ENCODE results near the gene FEM1A. TPM values are rescaled to one million over a fixed set of nuclear protein-coding genes. Genes with fewer than 3 reads are reported as not detected.

FEM1A gene
- polyA plus RNA-seq, 1 of the 3 experiments (the other 2 are of a cell fraction): 4.8 TPM

DNA sequence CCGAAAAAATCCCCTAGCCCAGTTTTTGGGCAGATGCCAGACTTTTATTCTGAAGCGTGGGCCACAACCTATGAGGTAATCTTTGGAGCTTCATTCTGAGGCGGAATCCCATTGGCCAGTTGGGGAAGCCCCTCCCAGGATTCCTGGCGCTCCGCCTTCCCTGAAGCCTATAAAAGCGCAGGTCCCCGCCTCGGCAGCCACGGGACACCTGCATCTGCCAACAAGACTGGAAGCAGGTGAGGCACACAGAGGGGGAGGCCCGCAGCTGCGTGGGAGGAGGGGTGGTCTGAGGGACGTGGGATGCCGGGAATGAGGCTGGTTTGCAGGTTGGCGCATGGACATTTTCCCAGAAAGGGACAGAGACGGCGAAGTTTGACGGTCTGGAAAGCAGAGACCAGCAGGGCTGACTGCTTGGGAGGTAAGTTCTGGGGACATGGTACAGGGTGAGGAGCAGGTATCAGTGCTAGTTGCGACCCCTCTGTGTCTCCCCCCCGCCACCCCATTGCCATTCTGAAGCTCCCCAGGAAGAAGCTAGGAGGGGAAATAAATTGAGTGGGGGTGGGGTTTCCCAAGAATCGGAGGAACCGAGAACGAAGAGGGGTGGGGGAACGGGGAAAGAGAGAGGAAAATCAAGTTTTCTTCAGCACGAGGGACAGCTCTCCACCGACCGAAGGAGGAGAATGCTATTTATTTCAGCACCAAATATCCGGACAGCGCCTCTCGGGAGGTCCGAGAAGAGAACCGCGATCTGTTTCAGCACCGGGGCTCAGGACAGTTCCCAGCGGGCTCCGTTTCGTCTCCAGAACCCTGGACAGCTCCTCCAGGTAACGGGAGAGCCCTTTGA lies 22.4 kb upstream of the FEM1A start:
- Histone ChIP-seq H4K20me1 (ENCODE audit: insufficient read depth) (peaks cover 5% of the 10 kb centered on the region; the same call in 1 of the 2 replicates), H3K36me3 (replicated peaks in 1 of 2; ENCODE audit: control insufficient read depth in 1 of 2, insufficient read depth in 2 of 2, low read length in 1 of 2) (no peaks in the 10 kb centered on the region), H3K4me2 (no peak overlapping the region), H3K27me3 (ENCODE audit: insufficient read depth) (no peaks in the 10 kb centered on the region), H2AFZ (ENCODE audit: low read depth) (no peak overlapping the region), H3K27ac (ENCODE audit: low read depth in 2 of 2, low read length in 1 of 2) (peak overlapping the region in 1 of 2 experiments; percentile 36; a peak in 1 of 4 replicates), H3K79me2 (ENCODE audit: insufficient read depth) (no peaks in the 10 kb centered on the region), H3K9me2 (no peaks in the 10 kb centered on the region), H3K4me1 (ENCODE audit: control insufficient read depth in 1 of 2, insufficient read depth in 2 of 2, low read depth in 1 of 2, low read length in 1 of 2) (peaks cover 0 to 18% of the 10 kb centered on the region in 2 experiments; a peak in 1 of 4 replicates), H3K9ac (no peak overlapping the region), H3K4me3 (ENCODE audit: low read depth in 2 of 2, low read length in 1 of 2) (peak overlapping the region in 1 of 2 experiments; percentile 41; a peak in 2 of 4 replicates), H3F3A (replicated peaks; ENCODE audit: insufficient read depth) (peaks cover 15% of the 10 kb centered on the region), H3K9me3 (no peaks in the 10 kb centered on the region)
- WGBS (ENCODE audit: low lambda C conversion rate): 2% methylated on average over 29 of the region's 37 CpGs
- TF ChIP-seq SIN3A (IDR thresholded peaks at IDR 0.05; ENCODE audit: borderline replicate concordance, low read depth, low read length) (peak; percentile 99), MAX (IDR thresholded peaks at IDR 0.05; ENCODE audit: low read depth) (peak; percentile 58; the same call in 1 of the 2 replicates), TAF1 (IDR thresholded peaks at IDR 0.05; ENCODE audit: borderline replicate concordance, low read depth, low read length) (no peak), MXI1 (IDR thresholded peaks at IDR 0.05; ENCODE audit: low read depth, low read length) (peak; percentile 71; the same call in 1 of the 2 replicates), POLR2AphosphoS5 (IDR thresholded peaks at IDR 0.05; ENCODE audit: low read depth, low read length) (peak; percentile 63), CTCF (IDR thresholded peaks at IDR 0.05) (no peak), GATA2 (CRISPR knock-in tag; IDR thresholded peaks at IDR 0.05) (no peak), RAD21 (IDR thresholded peaks at IDR 0.05; ENCODE audit: low read length) (no peak), ZBTB33 (IDR thresholded peaks at IDR 0.05; ENCODE audit: borderline replicate concordance, low read depth) (no peak), FOXM1 (IDR thresholded peaks at IDR 0.05; ENCODE audit: low read depth) (no peak), NFIC (IDR thresholded peaks at IDR 0.05; ENCODE audit: borderline replicate concordance) (no peak), RCOR1 (IDR thresholded peaks at IDR 0.05; ENCODE audit: low read length) (peak; percentile 82; the same call in 1 of the 2 replicates)
- TF ChIP-seq, protein P1, sequence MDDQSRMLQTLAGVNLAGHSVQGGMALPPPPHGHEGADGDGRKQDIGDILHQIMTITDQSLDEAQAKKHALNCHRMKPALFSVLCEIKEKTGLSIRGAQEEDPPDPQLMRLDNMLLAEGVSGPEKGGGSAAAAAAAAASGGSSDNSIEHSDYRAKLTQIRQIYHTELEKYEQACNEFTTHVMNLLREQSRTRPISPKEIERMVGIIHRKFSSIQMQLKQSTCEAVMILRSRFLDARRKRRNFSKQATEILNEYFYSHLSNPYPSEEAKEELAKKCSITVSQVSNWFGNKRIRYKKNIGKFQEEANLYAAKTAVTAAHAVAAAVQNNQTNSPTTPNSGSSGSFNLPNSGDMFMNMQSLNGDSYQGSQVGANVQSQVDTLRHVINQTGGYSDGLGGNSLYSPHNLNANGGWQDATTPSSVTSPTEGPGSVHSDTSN (IDR thresholded peaks at IDR 0.05): no peak
- TF ChIP-seq, protein P2, sequence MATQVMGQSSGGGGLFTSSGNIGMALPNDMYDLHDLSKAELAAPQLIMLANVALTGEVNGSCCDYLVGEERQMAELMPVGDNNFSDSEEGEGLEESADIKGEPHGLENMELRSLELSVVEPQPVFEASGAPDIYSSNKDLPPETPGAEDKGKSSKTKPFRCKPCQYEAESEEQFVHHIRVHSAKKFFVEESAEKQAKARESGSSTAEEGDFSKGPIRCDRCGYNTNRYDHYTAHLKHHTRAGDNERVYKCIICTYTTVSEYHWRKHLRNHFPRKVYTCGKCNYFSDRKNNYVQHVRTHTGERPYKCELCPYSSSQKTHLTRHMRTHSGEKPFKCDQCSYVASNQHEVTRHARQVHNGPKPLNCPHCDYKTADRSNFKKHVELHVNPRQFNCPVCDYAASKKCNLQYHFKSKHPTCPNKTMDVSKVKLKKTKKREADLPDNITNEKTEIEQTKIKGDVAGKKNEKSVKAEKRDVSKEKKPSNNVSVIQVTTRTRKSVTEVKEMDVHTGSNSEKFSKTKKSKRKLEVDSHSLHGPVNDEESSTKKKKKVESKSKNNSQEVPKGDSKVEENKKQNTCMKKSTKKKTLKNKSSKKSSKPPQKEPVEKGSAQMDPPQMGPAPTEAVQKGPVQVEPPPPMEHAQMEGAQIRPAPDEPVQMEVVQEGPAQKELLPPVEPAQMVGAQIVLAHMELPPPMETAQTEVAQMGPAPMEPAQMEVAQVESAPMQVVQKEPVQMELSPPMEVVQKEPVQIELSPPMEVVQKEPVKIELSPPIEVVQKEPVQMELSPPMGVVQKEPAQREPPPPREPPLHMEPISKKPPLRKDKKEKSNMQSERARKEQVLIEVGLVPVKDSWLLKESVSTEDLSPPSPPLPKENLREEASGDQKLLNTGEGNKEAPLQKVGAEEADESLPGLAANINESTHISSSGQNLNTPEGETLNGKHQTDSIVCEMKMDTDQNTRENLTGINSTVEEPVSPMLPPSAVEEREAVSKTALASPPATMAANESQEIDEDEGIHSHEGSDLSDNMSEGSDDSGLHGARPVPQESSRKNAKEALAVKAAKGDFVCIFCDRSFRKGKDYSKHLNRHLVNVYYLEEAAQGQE (IDR thresholded peaks at IDR 0.05; ENCODE audit: low read depth, low read length): peak; percentile 100
- ChIA-PET POLR2A (interaction anchor here (0.6 to 1.9 kb wide), 13 partner anchors 9 to 289 kb away, joined by 3 to 23 read pairs (median 6); partner anchors contain the start of gene FEM1A), CTCF (interaction anchor here (1.0 to 2.3 kb wide), 10 partner anchors 9 to 133 kb away, joined by 3 to 21 read pairs (median 4); partner anchors contain the start of gene FEM1A)
- peak; percentile 90 for DNase-seq

Measured in SK-N-SH (cell line).